Measurements from ENCODE around the gene NEK11.
"Not testable (repeated sequence)": the region's sequence is repeated elsewhere in the genome, so short reads cannot be mapped to it uniquely, and the experiment has no call there.

NEK11 gene

DNA sequence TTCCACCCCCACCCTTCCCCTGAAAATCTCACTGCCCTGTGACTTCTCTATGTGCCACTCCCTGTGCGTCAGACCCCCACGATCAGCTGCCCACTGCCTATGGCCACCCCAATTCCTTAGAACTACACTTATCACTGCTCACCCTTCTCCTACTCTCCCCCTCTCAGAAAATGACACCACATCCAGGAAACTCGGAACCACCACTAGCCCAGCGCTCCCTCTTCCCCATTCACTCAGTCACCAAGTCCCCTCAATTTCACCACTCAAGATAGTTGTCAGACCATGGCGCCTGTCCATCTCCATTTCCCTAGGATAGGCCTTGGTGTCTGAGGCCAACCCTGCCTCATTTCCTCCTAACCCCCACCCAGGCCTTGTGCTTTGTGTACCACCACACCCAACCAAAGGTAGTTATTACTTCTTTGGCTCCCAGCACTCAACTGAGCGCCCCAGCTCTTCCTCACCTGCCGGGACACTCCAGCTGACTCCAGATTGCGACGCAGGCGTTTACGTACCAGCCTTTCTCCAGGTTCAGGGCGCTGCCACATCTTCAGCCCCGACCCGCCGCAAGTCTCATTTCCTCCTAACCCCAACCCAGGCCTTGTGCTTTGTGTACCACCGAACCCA is 354.3 kb downstream of the NEK11 start:
- in situ Hi-C loops (cut with MboI; ENCODE audit: low pct_unique_long_range_greater_than_20kb, low sequenced_read_pairs): not testable (repeated sequence)
- DNase-seq: peak; percentile 28

DNA sequence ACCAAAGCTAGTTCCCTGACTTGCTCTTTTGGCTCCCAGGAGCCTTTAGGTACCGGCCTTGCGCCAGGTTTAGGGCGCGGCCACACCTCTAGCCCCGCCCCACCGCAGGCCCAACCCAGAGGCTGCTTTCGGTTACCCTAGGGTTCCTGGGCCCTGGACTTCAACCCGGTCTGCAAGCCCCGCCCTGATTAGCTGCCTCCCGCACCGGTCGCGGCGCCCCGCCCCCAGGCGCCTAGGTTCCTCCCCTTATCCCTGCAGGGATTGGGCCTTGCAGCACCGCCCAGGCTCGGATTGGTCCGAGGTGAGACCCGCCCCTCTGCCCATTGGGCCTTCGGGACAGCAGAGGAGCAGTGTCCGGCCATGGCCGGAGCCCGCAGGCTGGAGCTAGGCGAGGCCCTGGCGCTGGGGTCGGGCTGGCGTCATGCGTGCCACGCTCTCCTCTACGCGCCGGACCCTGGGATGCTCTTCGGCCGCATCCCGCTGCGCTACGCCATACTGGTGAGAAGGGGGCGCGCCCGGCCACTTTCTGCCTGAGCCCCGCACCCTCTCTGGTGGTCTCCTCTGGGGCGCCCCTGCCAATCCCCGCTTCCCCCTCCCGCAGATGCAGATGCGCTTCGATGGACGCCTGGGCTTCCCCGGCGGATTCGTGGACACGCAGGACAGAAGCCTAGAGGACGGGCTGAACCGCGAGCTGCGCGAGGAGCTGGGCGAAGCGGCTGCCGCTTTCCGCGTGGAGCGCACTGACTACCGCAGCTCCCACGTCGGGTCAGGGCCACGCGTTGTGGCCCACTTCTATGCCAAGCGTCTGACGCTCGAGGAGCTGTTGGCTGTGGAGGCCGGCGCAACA is 355.0 kb downstream of the NEK11 start, which contains the start of gene NUDT16:
TSS of gene NUDT16 (plus strand) at position 330 of the 847 bp plus-strand sequence. CDS start at position 361, 31 bp downstream.
- DNase-seq: peak; percentile 98
- in situ Hi-C loops (cut with MboI; ENCODE audit: low pct_unique_long_range_greater_than_20kb, low sequenced_read_pairs): no loop called here

- in situ Hi-C loops (cut with MboI; ENCODE audit: low pct_unique_long_range_greater_than_20kb, low sequenced_read_pairs): no loop called here
- peak; percentile 87 for DNase-seq
Measured at GRCh38 chr3:131386429-131387165, 359.9 kb downstream of the NEK11 start.

- in situ Hi-C loops (cut with MboI; ENCODE audit: low pct_unique_long_range_greater_than_20kb, low sequenced_read_pairs): no loop called here
- DNase-seq: no peak
Measured at GRCh38 chr3:131387796-131388489, 361.3 kb downstream of the NEK11 start.

DNA sequence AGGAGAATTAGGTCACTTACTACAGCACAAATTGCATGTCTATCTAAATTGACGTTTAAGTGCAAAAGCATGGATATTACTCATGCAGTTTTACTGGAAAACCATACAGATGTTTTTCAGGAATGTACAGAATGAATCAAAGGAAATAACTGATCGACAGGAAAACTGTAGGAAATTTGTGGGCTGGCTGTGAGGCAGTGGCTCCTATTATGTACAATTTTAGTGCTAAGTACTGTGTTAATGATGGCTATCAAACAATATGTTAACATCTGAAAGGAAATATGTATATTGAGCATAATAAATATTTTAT is 361.8 kb downstream of the NEK11 start:
- in situ Hi-C loops (cut with MboI; ENCODE audit: low pct_unique_long_range_greater_than_20kb, low sequenced_read_pairs): no loop called here
- DNase-seq: no peak

DNA sequence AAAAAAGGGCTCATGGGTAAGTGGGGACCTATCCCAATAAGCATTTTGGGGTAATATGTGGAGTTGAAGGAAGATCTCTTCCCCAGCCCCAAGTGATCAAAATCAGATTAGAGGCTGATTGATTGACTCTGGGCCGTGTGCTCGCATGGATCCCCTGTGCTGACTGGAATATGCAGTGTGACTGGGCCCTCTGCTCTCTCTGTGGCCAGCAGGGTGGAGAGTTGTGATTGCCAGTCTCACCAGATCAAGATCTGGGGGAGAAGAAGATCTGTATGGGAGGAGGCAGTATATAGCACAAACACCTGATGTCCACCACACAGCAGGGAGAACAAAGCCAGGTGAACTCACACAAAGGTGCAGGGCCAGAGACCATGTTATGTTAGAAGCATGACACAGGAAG is 363.7 kb downstream of the NEK11 start:
- in situ Hi-C loops (cut with MboI; ENCODE audit: low pct_unique_long_range_greater_than_20kb, low sequenced_read_pairs): no loop called here
- no peak for DNase-seq

DNA sequence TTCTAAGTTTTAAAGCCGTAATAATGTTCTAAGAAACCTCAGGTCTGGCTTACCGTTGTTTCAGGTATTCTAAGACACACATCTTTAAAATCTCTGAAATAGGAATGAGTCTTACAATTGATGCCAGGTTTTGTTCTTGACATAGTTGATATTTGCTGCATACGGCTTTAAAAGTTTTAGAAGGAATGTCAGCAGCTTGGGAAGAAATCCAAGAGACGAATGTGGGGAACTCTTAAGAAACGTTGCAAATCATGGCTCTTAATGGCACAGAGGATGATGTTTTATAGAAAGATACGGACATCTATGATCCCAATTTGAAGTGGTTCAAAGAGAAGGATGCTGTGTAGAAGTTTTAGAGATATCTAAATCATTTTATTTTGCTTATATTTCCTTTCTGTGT is 366.4 kb downstream of the NEK11 start:
- no peak for DNase-seq
- in situ Hi-C loops (cut with MboI; ENCODE audit: low pct_unique_long_range_greater_than_20kb, low sequenced_read_pairs): no loop called here

GRCh38 chr3:131393868-131394267 is 367.2 kb downstream of the NEK11 start:
- DNase-seq: no peak
- in situ Hi-C loops (cut with MboI; ENCODE audit: low pct_unique_long_range_greater_than_20kb, low sequenced_read_pairs): no loop called here

DNA sequence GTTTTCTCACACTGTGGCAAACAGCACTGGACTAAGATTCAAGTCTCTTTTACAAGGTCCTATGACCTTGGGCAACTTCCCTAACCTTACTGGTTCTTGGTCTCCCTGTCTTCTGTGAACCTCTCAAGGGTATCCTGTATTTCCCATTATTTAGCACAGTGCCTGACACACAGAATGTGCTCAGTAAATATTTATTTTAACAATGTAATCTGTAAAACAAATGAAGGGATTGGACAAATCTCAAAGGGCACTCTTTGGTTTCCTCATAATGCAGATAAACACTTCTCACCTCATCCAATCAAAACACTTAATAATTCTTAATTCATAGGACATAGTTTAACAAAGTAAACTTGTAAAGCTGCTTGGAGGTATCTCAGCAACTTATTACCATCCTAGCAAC is 367.7 kb downstream of the NEK11 start:
- in situ Hi-C loops (cut with MboI; ENCODE audit: low pct_unique_long_range_greater_than_20kb, low sequenced_read_pairs): no loop called here
- no peak for DNase-seq

DNA sequence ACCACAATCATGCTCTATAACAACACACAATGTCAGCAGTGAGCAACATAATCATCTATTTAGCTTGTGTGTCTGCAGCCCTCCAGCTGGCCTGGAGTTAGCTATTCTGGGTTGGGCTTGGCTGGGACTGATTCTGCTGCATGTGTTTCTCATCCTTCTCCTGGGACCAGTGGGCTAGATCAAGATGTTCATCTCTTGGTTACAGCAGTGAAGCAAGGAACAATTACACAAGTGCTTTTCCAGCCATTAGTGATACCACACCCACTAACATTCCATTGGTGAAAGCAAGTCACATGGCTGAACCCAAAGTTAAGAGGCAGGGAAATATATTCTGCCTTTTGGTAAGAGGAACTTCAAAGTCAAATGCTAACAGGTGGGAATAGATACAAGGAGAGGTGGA is 369.5 kb downstream of the NEK11 start:
- no peak for DNase-seq
- in situ Hi-C loops (cut with MboI; ENCODE audit: low pct_unique_long_range_greater_than_20kb, low sequenced_read_pairs): no loop called here

DNA sequence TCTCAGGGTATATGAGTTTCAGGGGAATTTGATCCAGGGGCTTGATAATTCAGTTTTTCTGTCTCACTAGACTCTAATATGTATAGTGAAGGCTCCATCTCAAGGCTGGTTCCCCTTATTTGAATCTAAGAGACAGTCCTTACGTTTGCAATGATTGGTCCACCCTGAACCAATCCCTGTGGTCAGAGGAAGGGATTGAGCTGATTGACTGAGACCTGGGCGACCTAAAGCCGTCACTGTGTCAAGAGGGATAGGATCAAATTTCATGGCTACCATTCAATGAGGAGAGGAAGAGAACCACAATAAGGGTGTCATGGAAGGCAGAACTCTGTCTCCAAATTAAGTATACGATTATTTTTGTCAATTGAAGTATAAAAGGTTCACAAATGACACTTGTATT is 371.2 kb downstream of the NEK11 start:
- no peak for DNase-seq
- in situ Hi-C loops (cut with MboI; ENCODE audit: low pct_unique_long_range_greater_than_20kb, low sequenced_read_pairs): no loop called here
